22Rv1 (cell line): Measurements from ENCODE around the gene SLC25A25.

Source experiments
- ZFX ChIP-seq: fragments of 450-650 bp; IDR thresholded peaks from 2 replicates; pipeline ENCODE4 v1.6.1; 2017; ENCODE audit warnings: antibody characterized with exemption, borderline replicate concordance
- TF ChIP-seq, protein P1 (sequence below): fragments of 450-650 bp; IDR thresholded peaks from 2 replicates; pipeline ENCODE4 v1.5.1; 2017; ENCODE audit warnings: mild to moderate bottlenecking

DNA sequence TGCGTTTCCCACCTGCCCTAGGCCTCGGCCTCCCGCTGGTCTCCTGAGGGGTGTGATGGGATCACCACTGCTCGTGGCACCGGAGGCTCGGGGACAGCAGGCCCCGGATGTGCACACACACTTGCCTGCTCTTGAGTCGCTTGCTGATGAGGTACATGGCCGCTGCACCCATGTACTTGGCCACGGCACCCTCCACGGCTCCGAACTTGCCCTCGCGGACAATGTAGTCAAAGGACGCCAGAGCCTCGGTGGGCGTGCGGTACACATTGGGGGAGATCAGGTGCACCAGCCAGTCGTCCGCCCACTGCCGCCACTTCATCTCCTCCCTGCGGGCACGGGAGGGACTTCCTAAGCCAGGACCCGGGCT, 54.8 kb downstream of the SLC25A25 start:
- TF ChIP-seq, protein P1, sequence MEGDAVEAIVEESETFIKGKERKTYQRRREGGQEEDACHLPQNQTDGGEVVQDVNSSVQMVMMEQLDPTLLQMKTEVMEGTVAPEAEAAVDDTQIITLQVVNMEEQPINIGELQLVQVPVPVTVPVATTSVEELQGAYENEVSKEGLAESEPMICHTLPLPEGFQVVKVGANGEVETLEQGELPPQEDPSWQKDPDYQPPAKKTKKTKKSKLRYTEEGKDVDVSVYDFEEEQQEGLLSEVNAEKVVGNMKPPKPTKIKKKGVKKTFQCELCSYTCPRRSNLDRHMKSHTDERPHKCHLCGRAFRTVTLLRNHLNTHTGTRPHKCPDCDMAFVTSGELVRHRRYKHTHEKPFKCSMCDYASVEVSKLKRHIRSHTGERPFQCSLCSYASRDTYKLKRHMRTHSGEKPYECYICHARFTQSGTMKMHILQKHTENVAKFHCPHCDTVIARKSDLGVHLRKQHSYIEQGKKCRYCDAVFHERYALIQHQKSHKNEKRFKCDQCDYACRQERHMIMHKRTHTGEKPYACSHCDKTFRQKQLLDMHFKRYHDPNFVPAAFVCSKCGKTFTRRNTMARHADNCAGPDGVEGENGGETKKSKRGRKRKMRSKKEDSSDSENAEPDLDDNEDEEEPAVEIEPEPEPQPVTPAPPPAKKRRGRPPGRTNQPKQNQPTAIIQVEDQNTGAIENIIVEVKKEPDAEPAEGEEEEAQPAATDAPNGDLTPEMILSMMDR = no peak
- TF ChIP-seq ZFX = no peak
